Gastroesophageal sphincter (tissue), 4 donors: ENCODE measurements around the gene DUSP6. TPM values are rescaled to one million over a fixed set of nuclear protein-coding genes. Genes with fewer than 3 reads are reported as not detected.

ENCODE experiments used
- ATAC-seq: fragments of 150-250 bp; one replicate; pipeline ENCODE4 v1.9.1; 2016; ENCODE audit warnings: mild to moderate bottlenecking, moderate library complexity
- H3K27ac ChIP-seq, 4 donors: fragments of 200-600 bp; sonication (generic) in 3 of 4; 1 replicate in 3 of 4; 2 replicates in 1 of 4; pipeline ENCODE4 v1.5.1; 2016 to 2019
- H3K27me3 ChIP-seq: fragments of 200-600 bp; sonication (generic); one replicate; pipeline ENCODE4 v1.5.1; 2019
- H3K36me3 ChIP-seq, 2 donors: fragments of 200-600 bp; sonication (generic); one replicate each; pipeline ENCODE4 v1.5.1; 2019; ENCODE audit warnings: control low read depth in 1 of 2
- H3K4me1 ChIP-seq, 3 donors: fragments of 200-600 bp; sonication (generic); 1 replicate in 2 of 3; 2 replicates in 1 of 3; pipeline ENCODE4 v1.5.1; 2016 to 2019; ENCODE audit warnings: control low read depth in 2 of 3
- H3K4me3 ChIP-seq, 2 donors: fragments of 200-600 bp; sonication (generic); one replicate each; pipeline ENCODE4 v1.5.1; 2019; ENCODE audit warnings: mild to moderate bottlenecking in 1 of 2, moderate library complexity in 1 of 2
- H3K9me3 ChIP-seq, 3 donors: fragments of 200-600 bp; sonication (generic); one replicate each; pipeline ENCODE4 v1.5.1; 2017 to 2019; ENCODE audit warnings: control low read depth in 2 of 3
- EP300 ChIP-seq: sonication (generic); formaldehyde crosslinking; IDR thresholded peaks from one replicate; pipeline ENCODE4 v1.6.1; 2017; ENCODE audit warnings: antibody characterized with exemption, mild to moderate bottlenecking
- POLR2A ChIP-seq, 2 donors: fragments of 450-650 bp; IDR thresholded peaks; one replicate each; pipeline ENCODE4 v1.6.1; 2017; ENCODE audit warnings: antibody characterized with exemption in 2 of 2, mild to moderate bottlenecking in 2 of 2, moderate library complexity in 1 of 2
- POLR2AphosphoS5 ChIP-seq: sonication (generic); formaldehyde crosslinking; IDR thresholded peaks from one replicate; pipeline ENCODE4 v1.6.1; 2017; ENCODE audit warnings: antibody characterized with exemption
- WGBS, 2 donors: methylation state at CpG; one replicate each; pipeline ENCODE4 v1.1.5; 2018; ENCODE audit warnings: low coverage in 1 of 2; 5-methylcytosine and 5-hydroxymethylcytosine counted together
- total RNA-seq, 4 donors: library from RNA; depleted of rRNA; stranded (reverse); fragments of >200 nt; gene quantifications; one replicate each; pipeline ENCODE4 v1.1.0, GENCODE V29; 2016
- TF ChIP-seq, protein P1 (sequence below), 4 experiments: fragments of 200-600 bp in 2 of 4; fragments of 450-650 bp in 2 of 4; sonication (generic) in 1 of 4; IDR thresholded peaks; one replicate each; pipeline ENCODE4 v1.5.1; 2017 to 2019; ENCODE audit warnings: antibody characterized with exemption in 4 of 4, mild to moderate bottlenecking in 2 of 4, moderate library complexity in 2 of 4

Gene DUSP6
- total RNA-seq, 4 donors from 2014 or later = 52.8 to 73.8 (median 58.5) TPM

DNA sequence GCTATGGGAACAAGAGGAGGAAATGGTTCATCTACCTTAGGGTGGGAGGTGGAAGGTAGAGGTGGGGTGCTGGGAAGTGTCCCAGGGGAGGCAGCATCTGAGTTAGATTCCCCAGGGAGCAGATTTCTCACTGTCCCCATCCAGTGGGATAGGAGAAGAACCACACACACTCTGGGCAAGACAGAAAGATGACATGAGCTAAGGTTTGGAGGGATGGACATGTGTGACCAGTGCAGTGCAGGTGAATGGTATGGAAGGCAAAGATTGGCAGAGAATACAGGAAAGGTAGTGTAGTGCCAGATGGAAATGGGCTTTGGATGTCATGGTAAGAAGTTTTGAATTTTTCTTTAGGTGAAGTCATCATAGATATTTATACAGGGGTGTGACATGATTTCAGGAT, 11.3 kb upstream of the DUSP6 start:
- H3K27ac ChIP-seq = no peak overlapping the region
- no peak for TF ChIP-seq POLR2A (IDR thresholded peaks at IDR 0.05)
- TF ChIP-seq POLR2AphosphoS5 = no peak
- TF ChIP-seq, protein P1, sequence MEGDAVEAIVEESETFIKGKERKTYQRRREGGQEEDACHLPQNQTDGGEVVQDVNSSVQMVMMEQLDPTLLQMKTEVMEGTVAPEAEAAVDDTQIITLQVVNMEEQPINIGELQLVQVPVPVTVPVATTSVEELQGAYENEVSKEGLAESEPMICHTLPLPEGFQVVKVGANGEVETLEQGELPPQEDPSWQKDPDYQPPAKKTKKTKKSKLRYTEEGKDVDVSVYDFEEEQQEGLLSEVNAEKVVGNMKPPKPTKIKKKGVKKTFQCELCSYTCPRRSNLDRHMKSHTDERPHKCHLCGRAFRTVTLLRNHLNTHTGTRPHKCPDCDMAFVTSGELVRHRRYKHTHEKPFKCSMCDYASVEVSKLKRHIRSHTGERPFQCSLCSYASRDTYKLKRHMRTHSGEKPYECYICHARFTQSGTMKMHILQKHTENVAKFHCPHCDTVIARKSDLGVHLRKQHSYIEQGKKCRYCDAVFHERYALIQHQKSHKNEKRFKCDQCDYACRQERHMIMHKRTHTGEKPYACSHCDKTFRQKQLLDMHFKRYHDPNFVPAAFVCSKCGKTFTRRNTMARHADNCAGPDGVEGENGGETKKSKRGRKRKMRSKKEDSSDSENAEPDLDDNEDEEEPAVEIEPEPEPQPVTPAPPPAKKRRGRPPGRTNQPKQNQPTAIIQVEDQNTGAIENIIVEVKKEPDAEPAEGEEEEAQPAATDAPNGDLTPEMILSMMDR (IDR thresholded peaks at IDR 0.05) = no peak
- no peak for TF ChIP-seq EP300
- ATAC-seq = no peak
- no peak overlapping the region for H3K4me3 ChIP-seq
- peaks cover 0 to 41% (median 4%) of the 10 kb centered on the region in 3 donors for H3K4me1 ChIP-seq
- no peaks in the 10 kb centered on the region for H3K9me3 ChIP-seq
- peaks cover 0 to 9% of the 10 kb centered on the region in 2 donors for H3K36me3 ChIP-seq
- H3K27me3 ChIP-seq = no peaks in the 10 kb centered on the region

DNA sequence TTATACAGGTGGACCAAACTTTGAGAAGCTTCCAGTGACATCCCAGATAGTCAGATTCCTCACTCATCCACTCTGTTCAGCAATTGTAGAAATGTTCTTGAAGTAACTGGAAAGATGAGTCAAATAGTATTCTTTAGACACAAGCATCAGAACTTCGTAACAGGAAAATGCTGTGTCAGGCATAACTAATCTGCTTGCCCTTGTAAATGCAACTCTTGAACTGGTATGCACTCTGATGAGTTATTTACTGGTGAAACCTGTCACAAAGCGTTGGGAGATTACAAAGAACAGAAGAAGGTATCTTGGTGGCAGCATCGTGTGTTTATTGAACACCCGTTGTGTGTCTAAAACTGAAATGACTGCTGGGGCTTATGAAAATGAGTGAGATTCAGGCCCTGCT, 10.8 kb upstream of the DUSP6 start:
- peaks cover 0 to 14% of the 10 kb centered on the region in 2 donors for H3K36me3 ChIP-seq
- H3K9me3 ChIP-seq = no peaks in the 10 kb centered on the region
- ATAC-seq = no peak
- H3K27ac ChIP-seq = no peak overlapping the region
- WGBS, 2 donors = 80 to 81% methylated on average over 1 to 4 of the region's 4 CpGs
- no peaks in the 10 kb centered on the region for H3K27me3 ChIP-seq
- no peak overlapping the region for H3K4me3 ChIP-seq
- peaks cover 0 to 40% (median 4%) of the 10 kb centered on the region in 3 donors for H3K4me1 ChIP-seq
- TF ChIP-seq EP300 (no peak), POLR2AphosphoS5 (no peak), POLR2A (IDR thresholded peaks at IDR 0.05) (no peak)
- TF ChIP-seq, protein P1 (IDR thresholded peaks at IDR 0.05) = no peak

DNA sequence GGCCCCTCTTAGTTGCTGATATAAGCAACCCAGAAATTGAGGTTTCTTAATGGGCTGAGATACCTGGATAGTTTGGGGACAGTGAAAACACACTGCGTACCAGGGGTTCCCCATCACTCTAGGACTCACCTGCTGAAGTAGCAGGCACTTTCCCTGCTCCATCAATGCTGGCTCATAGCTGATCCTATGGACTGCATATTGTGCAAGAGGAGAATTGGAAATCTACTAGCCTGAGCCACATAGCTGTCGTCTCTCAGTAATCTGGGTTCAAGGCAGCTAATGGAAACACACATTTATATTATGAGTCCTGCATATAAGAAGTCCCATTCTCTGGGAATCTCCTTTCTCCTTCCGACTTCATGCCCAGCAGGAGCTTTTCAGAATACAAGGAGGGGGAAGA, 7.3 kb upstream of the DUSP6 start:
- Histone ChIP-seq H3K4me3 (no peak overlapping the region), H3K4me1 (peaks cover 3 to 53% (median 4%) of the 10 kb centered on the region in 3 donors), H3K36me3 (peaks cover 0 to 16% of the 10 kb centered on the region in 2 donors), H3K27me3 (no peaks in the 10 kb centered on the region), H3K9me3 (no peaks in the 10 kb centered on the region), H3K27ac (no peak overlapping the region)
- no peak for ATAC-seq
- no peak for TF ChIP-seq POLR2A (IDR thresholded peaks at IDR 0.05)
- TF ChIP-seq, protein P1 (IDR thresholded peaks at IDR 0.05) = no peak
- no peak for TF ChIP-seq POLR2AphosphoS5
- TF ChIP-seq EP300 = no peak
- 89 to 90% methylated on average over 3 of the region's 3 CpGs for WGBS, 2 donors

DNA sequence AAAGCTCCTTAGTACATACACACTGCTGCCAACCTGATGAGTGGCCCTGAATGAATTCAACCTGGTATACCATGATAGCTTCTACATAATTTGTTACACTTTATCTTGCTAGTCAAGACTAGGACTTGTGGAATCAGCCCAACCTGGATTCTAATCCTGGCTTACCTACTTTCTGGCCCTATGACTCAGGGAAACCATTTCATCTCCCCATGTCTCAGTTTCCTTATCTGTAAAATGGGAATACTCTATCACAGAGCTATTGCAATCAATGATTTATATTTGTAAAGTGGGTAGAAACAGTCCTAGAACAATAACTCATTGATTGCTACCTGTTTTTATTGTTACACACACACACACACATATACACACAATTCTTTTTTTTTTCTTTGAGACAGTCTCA, 6.5 kb upstream of the DUSP6 start:
- no peak overlapping the region for H3K4me3 ChIP-seq
- H3K36me3 ChIP-seq = peaks cover 0 to 16% of the 10 kb centered on the region in 2 donors
- TF ChIP-seq, protein P1 (IDR thresholded peaks at IDR 0.05) = no peak
- TF ChIP-seq POLR2A (IDR thresholded peaks at IDR 0.05) (no peak), EP300 (no peak), POLR2AphosphoS5 (no peak)
- peaks cover 3 to 50% (median 4%) of the 10 kb centered on the region in 3 donors for H3K4me1 ChIP-seq
- no peak for ATAC-seq
- H3K27ac ChIP-seq = no peak overlapping the region
- H3K9me3 ChIP-seq = no peaks in the 10 kb centered on the region
- H3K27me3 ChIP-seq = no peaks in the 10 kb centered on the region

DNA sequence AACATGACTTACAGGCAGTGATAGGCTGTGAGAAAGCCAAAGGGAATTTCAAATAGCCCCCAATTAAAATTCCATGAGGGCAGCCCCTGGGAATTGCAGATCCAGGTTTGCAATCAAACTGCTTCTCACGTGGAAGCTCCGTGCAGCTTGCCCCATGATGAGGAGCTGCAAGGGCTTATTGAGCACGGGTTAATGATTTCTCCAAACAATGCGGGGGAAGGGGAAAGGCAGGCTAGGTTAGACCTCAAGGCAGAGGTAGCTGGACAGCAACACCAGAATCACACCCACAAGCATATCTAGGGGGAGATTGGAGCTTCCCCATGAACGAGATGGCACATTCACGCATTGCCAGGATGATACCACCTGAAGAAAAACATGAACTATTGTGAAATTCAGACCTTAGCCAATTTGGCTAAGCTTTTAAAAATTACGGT, 5.0 kb upstream of the DUSP6 start:
- no peak overlapping the region for H3K4me3 ChIP-seq
- H3K27me3 ChIP-seq = no peaks in the 10 kb centered on the region
- H3K27ac ChIP-seq = peak overlapping the region in 3 of 4 donors; percentile 35 to 99 (median 99)
- WGBS, 2 donors = 80 to 88% methylated on average over 4 to 6 of the region's 7 CpGs
- H3K9me3 ChIP-seq = no peaks in the 10 kb centered on the region
- no peak for ATAC-seq
- H3K36me3 ChIP-seq = peaks cover 0 to 14% of the 10 kb centered on the region in 2 donors
- peaks cover 0 to 48% (median 3%) of the 10 kb centered on the region in 3 donors for H3K4me1 ChIP-seq
- TF ChIP-seq, protein P1 (IDR thresholded peaks at IDR 0.05) = no peak
